HG03060 (cell line): ENCODE measurements around the gene ABCG1.

Experiments used
- ATAC-seq: cut with Tn5 transposase; IDR thresholded peaks from one replicate; pipeline ENCODE4 v1.9.1; 2021; ENCODE audit warnings: low read depth, moderate number of reproducible peaks; ENCODE audit not compliant: unreplicated experiment

ABCG1 gene

GRCh38 chr21:42248783-42249597 is 30.1 kb downstream of the ABCG1 start:
- peak; percentile 67 for ATAC-seq

- ATAC-seq: no peak
These were observed 31.8 kb downstream of the ABCG1 start for GRCh38 chr21:42250422-42251403.

DNA sequence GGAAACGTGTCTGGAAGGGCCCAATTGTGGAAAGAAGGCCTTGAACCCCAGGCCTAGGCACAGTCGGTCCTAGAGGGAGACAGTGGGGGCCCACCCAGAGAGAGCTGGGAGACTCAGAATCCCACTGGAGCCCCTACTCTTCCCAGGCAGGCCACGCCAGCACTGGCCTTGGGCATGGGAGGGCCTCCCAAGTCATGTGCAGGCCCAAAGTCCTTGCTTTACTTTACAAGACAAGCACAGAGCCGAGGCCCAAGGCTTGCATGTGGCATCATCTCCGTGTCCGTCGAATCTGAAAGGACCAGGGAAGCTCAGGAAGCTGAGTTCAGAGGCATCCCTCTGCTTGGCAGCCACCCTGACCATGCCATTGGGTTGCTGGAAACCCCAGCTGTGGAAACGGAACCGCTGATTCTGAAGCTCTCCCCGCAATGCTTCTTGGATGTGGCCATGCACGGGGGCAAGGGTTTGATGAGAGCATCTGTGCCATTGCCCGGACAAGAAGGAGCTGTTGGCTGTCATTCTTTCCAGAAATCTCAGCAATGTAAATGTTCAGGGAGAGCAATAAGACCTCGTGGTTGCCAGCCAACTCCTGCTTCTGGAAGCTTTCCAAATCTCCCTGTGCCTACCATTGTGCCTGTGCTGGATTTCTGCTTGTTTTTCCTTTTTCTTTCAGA is 32.8 kb downstream of the ABCG1 start:
- ATAC-seq: no peak

GRCh38 chr21:42252325-42252654 is 33.4 kb downstream of the ABCG1 start:
- ATAC-seq: no peak

- no peak for ATAC-seq
These were observed 33.9 kb downstream of the ABCG1 start for GRCh38 chr21:42252778-42253340.

- ATAC-seq: no peak
These were observed 34.5 kb downstream of the ABCG1 start for GRCh38 chr21:42253466-42253865.

GRCh38 chr21:42254083-42254482 is 35.1 kb downstream of the ABCG1 start:
- no peak for ATAC-seq

DNA sequence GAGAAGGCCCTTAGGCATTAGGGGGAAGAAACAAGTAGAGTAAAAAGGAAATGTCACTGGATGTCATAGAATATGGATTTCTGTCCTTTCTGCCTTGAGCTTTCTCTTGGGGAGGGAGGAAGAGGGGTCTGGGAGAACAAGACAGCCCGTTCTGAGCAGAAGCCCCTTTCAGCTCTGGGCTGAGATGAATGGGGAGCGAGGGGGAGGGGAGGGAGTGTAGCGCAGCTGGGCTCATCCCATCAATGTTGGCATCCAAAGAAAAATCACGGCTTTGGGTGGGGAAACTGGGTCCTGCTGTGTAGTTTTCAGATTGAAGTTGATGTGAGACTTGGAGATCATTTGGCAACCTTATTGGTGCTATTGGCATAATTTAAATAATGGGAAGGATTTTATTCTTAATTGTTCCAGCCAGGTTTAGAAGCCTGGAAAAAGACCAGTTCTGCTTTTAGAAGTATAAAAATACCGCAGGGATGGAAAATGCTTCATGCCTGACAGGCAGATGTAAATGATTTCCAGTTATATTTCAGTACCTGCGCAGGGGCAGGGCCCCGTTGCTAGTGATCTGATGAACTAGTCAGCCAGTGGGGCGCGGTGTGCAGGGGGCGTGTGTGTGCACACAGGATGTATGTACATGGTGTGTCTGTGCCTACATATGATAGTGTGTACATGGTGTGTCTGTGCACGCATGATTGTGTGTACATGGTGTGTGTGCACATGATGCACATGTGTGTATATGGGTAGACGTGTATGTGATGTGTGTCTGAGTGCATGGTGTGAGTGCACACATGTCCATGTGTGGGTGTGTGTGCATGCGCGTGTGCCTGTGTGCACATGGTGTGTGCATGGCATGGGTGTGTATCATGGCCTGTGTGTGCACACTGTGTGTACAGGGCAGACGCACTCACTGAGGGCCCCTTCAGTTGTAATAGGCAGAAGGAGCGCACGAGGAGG is 36.0 kb downstream of the ABCG1 start:
- ATAC-seq: no peak

- ATAC-seq: no peak
These were observed 36.9 kb downstream of the ABCG1 start for GRCh38 chr21:42255825-42256224.

DNA sequence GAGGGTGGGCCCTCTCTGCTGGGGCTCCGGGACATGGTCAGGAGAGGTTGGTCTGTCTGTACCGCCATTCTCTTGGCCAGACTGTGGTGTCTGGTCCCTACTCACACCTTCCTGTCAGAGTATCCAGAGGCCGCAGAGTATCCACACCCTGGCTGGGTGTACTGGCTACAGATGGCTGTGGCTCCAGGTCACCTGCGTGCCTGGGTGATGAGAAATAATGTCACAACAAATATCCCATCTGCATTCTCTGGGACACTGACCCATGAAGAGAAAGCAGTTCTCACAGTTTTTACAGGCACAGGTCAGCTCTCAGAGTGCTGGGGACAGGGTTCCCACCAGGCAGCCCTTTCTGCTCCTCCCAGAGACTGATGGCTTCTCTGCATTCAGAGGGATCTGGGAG is 37.4 kb downstream of the ABCG1 start:
- ATAC-seq: no peak

GRCh38 chr21:42257091-42257765 is 38.3 kb downstream of the ABCG1 start:
- no peak for ATAC-seq

DNA sequence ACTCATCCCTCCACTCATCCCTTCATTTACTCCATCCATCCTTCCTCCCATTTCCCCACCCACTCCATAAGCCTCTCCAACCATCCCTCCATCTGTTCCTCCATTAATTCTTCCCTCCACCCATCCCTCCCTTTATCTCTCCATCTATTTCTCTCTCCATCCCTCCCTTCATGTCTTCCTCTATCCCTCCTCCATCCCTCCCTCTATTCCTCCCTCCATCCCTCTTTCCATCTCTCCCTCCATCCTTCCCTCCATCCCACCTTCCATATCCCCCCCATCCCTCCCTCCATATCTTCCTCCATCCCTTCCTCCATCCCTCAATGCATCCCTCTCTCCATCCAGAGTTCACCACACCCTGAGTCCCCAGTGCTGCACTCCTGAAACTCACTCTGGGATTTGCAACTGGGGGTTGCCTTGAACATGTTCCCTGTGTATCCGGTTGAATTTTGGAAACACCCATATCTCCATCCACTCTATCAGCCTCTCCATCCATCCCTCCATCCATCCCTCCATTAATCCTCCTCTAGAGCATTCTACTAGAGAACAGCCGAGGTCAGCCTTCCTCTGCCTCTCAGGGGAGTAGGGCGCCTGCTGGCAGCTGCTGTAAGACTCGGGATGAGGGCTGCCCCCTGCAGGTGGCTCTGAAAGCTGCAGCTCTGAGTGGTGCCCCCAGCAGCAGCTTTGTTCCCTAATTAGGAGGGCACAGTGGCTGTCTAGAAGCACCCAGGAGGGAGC is 39.4 kb downstream of the ABCG1 start:
- no peak for ATAC-seq

GRCh38 chr21:42258885-42259407 is 40.0 kb downstream of the ABCG1 start:
- ATAC-seq: no peak

DNA sequence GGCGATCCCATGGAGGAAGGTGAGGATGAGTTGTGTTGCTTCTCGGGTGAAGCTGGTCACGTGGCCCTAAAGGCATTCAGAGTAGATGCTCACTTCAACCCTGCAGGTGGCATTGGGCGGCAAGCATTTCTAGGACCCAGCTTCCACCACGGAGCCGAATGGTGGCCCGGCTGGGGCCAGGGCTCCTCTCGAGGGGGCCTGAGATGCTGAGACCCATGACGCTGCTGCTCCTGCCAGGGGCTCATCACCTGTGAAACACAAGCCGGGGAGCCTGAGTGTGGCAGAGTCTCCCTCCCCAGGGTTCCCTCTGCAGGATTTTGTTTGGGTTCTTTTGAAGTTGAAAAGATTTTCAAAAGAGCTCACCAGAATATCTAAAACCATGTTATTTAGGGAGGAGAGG is 41.2 kb downstream of the ABCG1 start:
- no peak for ATAC-seq

DNA sequence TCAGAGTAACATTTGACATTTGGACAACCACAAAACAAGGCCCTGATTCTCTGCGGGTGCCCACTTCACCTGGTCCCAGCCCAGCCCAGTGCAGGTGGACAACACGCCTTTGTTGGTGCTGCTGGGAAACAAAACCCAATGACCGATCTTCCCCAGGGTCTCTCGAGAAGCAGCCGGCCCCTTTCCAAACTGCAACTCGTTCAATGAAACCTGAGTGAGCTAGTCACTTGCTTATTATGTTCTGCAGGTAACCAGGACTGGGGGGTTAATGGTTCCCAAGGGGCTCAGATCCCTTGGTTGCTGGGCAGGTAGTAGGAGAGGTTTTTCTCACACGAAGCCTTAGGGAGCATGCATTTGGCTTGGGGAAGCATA is 42.9 kb downstream of the ABCG1 start:
- no peak for ATAC-seq

DNA sequence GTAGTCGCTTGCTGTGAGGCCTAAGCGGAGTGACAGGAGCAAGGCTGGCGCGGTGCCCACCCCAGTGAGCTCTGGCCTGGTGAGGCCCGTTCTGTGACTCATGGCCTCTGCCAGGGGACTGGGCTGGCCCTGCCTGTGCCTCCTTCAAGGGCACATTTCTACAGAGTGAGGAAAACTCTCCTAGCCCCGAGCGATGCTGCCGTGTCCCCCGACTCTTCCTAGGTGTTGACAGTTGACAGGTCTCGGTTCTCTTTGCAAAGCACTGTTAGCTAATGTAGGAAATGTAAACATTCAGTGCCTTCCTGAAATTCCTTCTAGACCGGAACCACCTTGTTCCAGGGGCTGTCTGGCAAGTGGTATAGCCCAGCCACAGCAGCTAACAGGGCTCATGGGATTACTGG is 43.9 kb downstream of the ABCG1 start:
- no peak for ATAC-seq

- no peak for ATAC-seq
These were observed 44.7 kb downstream of the ABCG1 start for GRCh38 chr21:42263591-42264131.
